Measurements from ENCODE around the gene CLDN11.

DNA sequence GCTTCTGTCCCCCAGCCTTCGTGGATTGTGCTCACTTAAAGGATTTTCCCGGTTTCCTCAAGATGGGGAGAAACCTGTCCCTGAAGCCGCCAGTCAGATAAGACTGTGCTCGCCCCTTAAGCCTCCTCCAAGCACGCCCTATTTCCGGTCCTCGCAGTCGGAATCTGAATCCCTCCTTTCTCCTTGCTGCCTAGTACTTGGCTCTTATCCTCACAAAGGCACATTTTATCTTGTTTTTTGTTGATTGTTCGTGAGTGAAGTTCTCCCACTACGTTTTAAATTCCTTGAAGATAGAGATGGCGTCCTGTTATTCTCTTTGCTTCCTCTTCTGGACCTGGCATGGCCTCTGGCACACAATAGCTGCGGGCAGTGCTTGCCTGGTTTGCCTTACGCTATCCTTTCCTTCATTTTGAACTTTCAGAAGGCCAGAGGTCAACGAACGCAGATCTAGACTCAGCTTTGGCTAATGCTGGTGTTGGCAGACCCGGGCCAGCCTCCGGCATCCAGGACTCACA is 1.7 kb downstream of the CLDN11 start:
- no peak for TF ChIP-seq TAF1 (IDR thresholded peaks at IDR 0.05; ENCODE audit: borderline replicate concordance, low read depth, low read length)
- TF ChIP-seq, protein P1, sequence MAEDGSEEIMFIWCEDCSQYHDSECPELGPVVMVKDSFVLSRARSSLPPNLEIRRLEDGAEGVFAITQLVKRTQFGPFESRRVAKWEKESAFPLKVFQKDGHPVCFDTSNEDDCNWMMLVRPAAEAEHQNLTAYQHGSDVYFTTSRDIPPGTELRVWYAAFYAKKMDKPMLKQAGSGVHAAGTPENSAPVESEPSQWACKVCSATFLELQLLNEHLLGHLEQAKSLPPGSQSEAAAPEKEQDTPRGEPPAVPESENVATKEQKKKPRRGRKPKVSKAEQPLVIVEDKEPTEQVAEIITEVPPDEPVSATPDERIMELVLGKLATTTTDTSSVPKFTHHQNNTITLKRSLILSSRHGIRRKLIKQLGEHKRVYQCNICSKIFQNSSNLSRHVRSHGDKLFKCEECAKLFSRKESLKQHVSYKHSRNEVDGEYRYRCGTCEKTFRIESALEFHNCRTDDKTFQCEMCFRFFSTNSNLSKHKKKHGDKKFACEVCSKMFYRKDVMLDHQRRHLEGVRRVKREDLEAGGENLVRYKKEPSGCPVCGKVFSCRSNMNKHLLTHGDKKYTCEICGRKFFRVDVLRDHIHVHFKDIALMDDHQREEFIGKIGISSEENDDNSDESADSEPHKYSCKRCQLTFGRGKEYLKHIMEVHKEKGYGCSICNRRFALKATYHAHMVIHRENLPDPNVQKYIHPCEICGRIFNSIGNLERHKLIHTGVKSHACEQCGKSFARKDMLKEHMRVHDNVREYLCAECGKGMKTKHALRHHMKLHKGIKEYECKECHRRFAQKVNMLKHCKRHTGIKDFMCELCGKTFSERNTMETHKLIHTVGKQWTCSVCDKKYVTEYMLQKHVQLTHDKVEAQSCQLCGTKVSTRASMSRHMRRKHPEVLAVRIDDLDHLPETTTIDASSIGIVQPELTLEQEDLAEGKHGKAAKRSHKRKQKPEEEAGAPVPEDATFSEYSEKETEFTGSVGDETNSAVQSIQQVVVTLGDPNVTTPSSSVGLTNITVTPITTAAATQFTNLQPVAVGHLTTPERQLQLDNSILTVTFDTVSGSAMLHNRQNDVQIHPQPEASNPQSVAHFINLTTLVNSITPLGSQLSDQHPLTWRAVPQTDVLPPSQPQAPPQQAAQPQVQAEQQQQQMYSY (CRISPR knock-in tag; IDR thresholded peaks at IDR 0.05), result no peak
- TF ChIP-seq ZNF274 (IDR thresholded peaks at IDR 0.05; ENCODE audit: insufficient read depth, insufficient read length), result no peak
- no peak for TF ChIP-seq EZH2 (IDR thresholded peaks at IDR 0.05; ENCODE audit: borderline replicate concordance, control insufficient read depth, low read depth, low read length)
- TF ChIP-seq BHLHE40 (IDR thresholded peaks at IDR 0.05; ENCODE audit: borderline replicate concordance in 1 of 2, low read depth in 2 of 2, low read length in 1 of 2), result no peak
- TF ChIP-seq NFIC (IDR thresholded peaks at IDR 0.05; ENCODE audit: low read depth, low read length), result no peak
- TF ChIP-seq SRF (IDR thresholded peaks at IDR 0.05; ENCODE audit: low read depth in 2 of 2, low read length in 2 of 2), result no peak
- TF ChIP-seq FOXM1 (IDR thresholded peaks at IDR 0.05; ENCODE audit: low read depth, low read length), result no peak
- TF ChIP-seq CEBPB (IDR thresholded peaks at IDR 0.05; ENCODE audit: borderline replicate concordance in 1 of 2, low read depth in 2 of 2, low read length in 2 of 2), result no peak
- TF ChIP-seq, protein P2, sequence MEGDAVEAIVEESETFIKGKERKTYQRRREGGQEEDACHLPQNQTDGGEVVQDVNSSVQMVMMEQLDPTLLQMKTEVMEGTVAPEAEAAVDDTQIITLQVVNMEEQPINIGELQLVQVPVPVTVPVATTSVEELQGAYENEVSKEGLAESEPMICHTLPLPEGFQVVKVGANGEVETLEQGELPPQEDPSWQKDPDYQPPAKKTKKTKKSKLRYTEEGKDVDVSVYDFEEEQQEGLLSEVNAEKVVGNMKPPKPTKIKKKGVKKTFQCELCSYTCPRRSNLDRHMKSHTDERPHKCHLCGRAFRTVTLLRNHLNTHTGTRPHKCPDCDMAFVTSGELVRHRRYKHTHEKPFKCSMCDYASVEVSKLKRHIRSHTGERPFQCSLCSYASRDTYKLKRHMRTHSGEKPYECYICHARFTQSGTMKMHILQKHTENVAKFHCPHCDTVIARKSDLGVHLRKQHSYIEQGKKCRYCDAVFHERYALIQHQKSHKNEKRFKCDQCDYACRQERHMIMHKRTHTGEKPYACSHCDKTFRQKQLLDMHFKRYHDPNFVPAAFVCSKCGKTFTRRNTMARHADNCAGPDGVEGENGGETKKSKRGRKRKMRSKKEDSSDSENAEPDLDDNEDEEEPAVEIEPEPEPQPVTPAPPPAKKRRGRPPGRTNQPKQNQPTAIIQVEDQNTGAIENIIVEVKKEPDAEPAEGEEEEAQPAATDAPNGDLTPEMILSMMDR (IDR thresholded peaks at IDR 0.05 in 2 of 3, conservative IDR thresholded peaks at IDR 0.05 in 1 of 3; ENCODE audit: control insufficient read depth in 2 of 3, extremely low read depth in 1 of 3, insufficient read depth in 1 of 3, low read depth in 3 of 3, low read length in 3 of 3), result no peak
- TF ChIP-seq YY1 (IDR thresholded peaks at IDR 0.05; ENCODE audit: low read depth, low read length), result no peak
- no peak for TF ChIP-seq MEF2A (IDR thresholded peaks at IDR 0.05; ENCODE audit: insufficient read depth, low read depth, low read length)
- TF ChIP-seq ZZZ3 (IDR thresholded peaks at IDR 0.05; ENCODE audit: control insufficient read depth, insufficient read length, low read depth), result no peak
